Thoracic aorta (tissue), 2 donors: ENCODE data around the gene MLLT10. TPM values are rescaled to one million over a fixed set of nuclear protein-coding genes. Genes with fewer than 3 reads are reported as not detected.

ENCODE experiments used
- ATAC-seq: fragments of 150-250 bp; one replicate; pipeline ENCODE4 v1.8.0; 2017; ENCODE audit warnings: low read depth; ENCODE audit not compliant: insufficient number of reproducible peaks, low FRiP score
- DNase-seq: peaks from one replicate; pipeline ENCODE4 v3.0.0-alpha.2; 2020; ENCODE audit warnings: low spot score
- H3K27ac ChIP-seq, 2 donors: fragments of 200-600 bp; sonication (generic); 1 replicate in 1 of 2; 2 replicates in 1 of 2; pipeline ENCODE4 v1.5.1; 2016; ENCODE audit warnings: mild to moderate bottlenecking in 2 of 2, moderate library complexity in 2 of 2
- H3K27me3 ChIP-seq: fragments of 200-600 bp; sonication (generic); replicated peaks from 2 replicates; pipeline ENCODE4 v1.6.0; 2016; ENCODE audit warnings: mild to moderate bottlenecking; ENCODE audit not compliant: insufficient read depth
- H3K36me3 ChIP-seq: fragments of 200-600 bp; sonication (generic); one replicate; pipeline ENCODE4 v1.5.1; 2016
- H3K4me1 ChIP-seq, 2 donors: fragments of 200-600 bp; sonication (generic); 1 replicate in 1 of 2; 2 replicates in 1 of 2; pipeline versions ENCODE4 v1.5.1 to v1.6.0; 2016; ENCODE audit warnings: low read depth in 2 of 2, mild to moderate bottlenecking in 1 of 2; ENCODE audit not compliant: control insufficient read depth in 1 of 2
- H3K4me3 ChIP-seq: fragments of 200-600 bp; sonication (generic); 2 replicates; pipeline ENCODE4 v1.5.1; 2016; ENCODE audit warnings: mild to moderate bottlenecking
- H3K9me3 ChIP-seq: fragments of 200-600 bp; sonication (generic); 2 replicates; pipeline ENCODE4 v1.5.1; 2016
- CTCF ChIP-seq: fragments of 200-600 bp; sonication (generic); IDR thresholded peaks from one replicate; pipeline ENCODE4 v1.5.1; 2019; ENCODE audit warnings: antibody characterized with exemption
- total RNA-seq, 2 donors: library from RNA; depleted of rRNA; stranded (reverse); fragments of >200 nt; gene quantifications; one replicate each; pipeline versions ENCODE4 v1.1.0 to v1.2.3, GENCODE V29; 2016

The MLLT10 gene
- total RNA-seq, 2 donors from 2014 or later, result 35.1 to 54.7 TPM

DNA sequence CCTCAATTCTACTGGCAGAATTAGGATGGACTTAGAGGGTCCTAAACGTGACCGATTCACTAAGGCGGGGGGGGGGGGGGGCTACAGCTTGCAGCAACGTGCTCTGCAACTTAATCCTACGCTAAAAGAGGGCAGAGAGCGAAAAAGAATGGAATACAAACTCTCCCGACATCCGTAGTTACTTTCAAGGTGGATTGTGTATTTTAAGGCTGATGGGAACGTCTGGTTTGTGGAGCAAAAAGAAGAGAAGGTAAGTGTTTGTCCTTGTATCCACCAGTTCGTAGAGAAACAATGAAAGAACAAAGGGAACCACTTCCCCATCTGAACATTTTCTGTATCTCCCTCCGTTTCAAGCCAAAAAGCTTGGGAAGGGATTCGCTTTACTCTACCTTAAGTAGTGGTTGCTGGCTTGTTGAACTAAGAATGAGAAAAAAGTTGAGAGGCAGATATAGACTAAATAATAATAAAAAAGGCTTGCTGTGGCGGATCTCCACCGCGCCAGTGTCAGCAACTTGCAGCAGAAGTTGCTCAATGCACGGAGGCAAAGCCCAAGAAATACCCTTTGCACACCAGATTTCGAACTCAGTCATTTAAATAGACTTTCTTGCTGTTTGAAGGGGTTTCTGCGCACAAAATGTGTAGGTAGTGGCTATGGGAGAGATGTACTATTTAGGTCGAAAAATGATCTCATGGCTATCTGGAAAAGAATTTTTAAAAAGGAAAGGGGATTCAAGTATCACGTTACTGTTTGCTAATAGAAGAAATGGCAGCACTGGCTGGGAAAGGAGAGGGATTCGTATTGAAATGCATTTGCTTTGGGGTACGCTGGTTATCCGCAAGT is 9.3 kb upstream of the MLLT10 start:
- Histone ChIP-seq H3K36me3 (no peaks in the 10 kb centered on the region), H3K4me3 (peak overlapping the region; percentile 83), H3K4me1 (peaks cover 6 to 14% of the 10 kb centered on the region in 2 donors), H3K27me3 (no peaks in the 10 kb centered on the region), H3K9me3 (no peaks in the 10 kb centered on the region), H3K27ac (peak overlapping the region; percentile 93 to 97)
- ATAC-seq, result no peak
- DNase-seq, result no peak
- TF ChIP-seq CTCF, result no peak

DNA sequence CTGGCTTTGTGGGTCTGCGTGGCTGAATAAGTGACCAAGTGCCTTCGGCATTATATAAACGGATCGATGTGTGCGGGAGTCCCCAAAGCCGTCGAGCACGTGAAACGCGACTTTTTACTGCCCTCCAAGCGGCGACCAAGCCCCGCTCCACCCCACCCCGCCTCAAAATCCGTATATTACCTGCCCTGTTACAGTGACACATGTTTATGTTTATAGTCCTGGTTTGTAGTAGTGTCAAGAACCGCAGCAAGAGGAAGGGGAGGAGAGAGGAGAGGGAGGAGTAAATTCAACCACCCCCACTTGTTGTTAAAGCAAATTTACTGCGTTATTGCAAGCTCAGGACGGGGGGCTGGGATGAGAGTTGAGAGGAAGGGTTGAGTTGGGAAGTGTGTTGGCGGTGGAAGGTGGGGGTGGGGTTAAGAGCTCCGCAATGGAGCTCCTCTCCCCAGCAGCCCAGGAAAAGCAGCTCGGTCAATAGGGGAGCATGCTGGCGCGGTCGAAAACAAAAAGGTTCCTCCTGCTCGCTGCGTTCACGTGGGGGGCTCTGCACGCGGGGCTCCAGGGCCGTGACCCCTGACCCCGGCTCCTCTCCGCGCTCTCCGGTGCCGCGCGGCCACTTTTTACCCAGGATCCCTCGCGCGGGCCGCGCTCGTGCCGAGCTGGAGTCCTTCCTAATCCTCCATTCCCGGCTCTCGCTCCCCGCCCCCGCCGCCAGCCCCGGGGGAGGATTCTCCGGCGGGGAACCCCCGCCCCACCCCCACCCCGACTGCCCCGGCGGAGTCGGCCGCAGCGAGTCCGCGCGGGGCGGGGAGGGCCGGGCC is 8.5 kb upstream of the MLLT10 start, which contains the start of gene SKIDA1:
Gene SKIDA1 (minus strand): TSS at position 316 of the 821 bp plus-strand sequence. CDS start 7,860 bp downstream, outside the sequence.
- peak; percentile 28 for DNase-seq
- H3K4me1 ChIP-seq, result peaks cover 5 to 13% of the 10 kb centered on the region in 2 donors

GRCh38 chr10:21526188-21526859 is 7.7 kb upstream of the MLLT10 start:
- TF ChIP-seq CTCF, result no peak
- peak overlapping the region; percentile 93 to 97 for H3K27ac ChIP-seq
- no peaks in the 10 kb centered on the region for H3K36me3 ChIP-seq
- no peaks in the 10 kb centered on the region for H3K27me3 ChIP-seq
- peak; percentile 38 for DNase-seq
- no peaks in the 10 kb centered on the region for H3K9me3 ChIP-seq
- H3K4me1 ChIP-seq, result peaks cover 5 to 7% of the 10 kb centered on the region in 2 donors
- H3K4me3 ChIP-seq, result peak overlapping the region; percentile 83
- peak; percentile 49 for ATAC-seq

More for the DNA sequence above, 8.5 kb upstream of the MLLT10 start, which contains the start of gene SKIDA1:
- Histone ChIP-seq H3K36me3 (no peaks in the 10 kb centered on the region), H3K27me3 (no peaks in the 10 kb centered on the region), H3K27ac (peak within 1 kb of the TSS; percentile 93 to 97), H3K4me3 (peak within 1 kb of the TSS; percentile 83), H3K9me3 (no peaks in the 10 kb centered on the region)
- TF ChIP-seq CTCF, result no peak
- ATAC-seq, result peak; percentile 72

DNA sequence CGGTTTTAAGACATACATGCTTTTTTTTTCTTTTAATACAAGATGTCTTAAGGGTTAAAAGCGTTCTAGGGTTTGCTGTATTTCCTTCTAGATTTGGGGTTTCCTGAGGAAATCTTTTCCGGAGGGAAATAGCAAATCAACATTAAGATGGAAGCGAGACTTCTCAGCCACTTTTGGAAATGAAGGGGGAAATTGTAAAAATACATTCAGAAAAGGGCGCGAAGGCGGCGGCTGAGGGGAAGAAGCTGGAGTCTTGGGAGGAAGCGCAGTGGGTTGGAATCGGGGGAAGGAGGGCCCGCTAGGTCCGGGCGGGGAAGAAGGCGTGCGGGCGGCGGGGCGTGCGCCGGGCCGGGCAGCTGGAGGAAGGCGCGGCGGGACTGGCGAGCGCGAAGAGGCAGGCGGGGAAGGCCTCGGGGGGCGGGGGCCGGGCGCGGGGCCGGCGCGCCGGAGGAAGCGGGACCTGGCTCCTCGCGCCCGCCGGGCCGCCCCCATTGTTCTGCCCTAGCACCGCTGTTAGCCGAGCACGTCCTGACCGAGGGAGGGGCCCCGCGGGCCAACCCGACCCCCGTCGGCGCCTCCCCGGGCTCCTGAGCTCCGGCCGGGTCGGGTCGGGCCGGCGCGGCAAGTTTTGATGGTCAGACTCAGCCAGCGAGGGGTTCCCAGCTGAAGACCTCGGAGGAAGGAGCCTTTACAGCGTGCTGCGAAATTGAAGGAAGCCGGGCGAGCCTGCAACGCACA is 7.0 kb upstream of the MLLT10 start:
- H3K9me3 ChIP-seq, result no peaks in the 10 kb centered on the region
- no peak for DNase-seq
- TF ChIP-seq CTCF, result no peak

More for the DNA sequence above, 7.0 kb upstream of the MLLT10 start:
- peak overlapping the region; percentile 93 to 97 for H3K27ac ChIP-seq
- peak overlapping the region; percentile 83 for H3K4me3 ChIP-seq
- no peaks in the 10 kb centered on the region for H3K27me3 ChIP-seq
- no peaks in the 10 kb centered on the region for H3K36me3 ChIP-seq
- peaks cover 5 to 7% of the 10 kb centered on the region in 2 donors for H3K4me1 ChIP-seq
- ATAC-seq, result peak; percentile 30
